Stimulated activated CD8-positive, alpha-beta memory T cell treated with anti-CD3 and anti-CD28 coated beads, Interleukin-2, amount 100 ng/mL, for 48 hours (primary cell): ENCODE data around the gene SLC22A31.

Experiments
- DNase-seq, 2 donors: peaks; one replicate each; pipeline ENCODE4 v3.0.0-alpha.2; 2020; ENCODE audit warnings: low read depth in 2 of 2

Gene SLC22A31

GRCh38 chr16:89164847-89165680 lies 35.3 kb downstream of the SLC22A31 start:
- DNase-seq, result no peak

GRCh38 chr16:89164436-89164835 lies 35.9 kb downstream of the SLC22A31 start:
- no peak for DNase-seq

- no peak for DNase-seq
Observed at GRCh38 chr16:89163297-89163696, 37.0 kb downstream of the SLC22A31 start.

DNA sequence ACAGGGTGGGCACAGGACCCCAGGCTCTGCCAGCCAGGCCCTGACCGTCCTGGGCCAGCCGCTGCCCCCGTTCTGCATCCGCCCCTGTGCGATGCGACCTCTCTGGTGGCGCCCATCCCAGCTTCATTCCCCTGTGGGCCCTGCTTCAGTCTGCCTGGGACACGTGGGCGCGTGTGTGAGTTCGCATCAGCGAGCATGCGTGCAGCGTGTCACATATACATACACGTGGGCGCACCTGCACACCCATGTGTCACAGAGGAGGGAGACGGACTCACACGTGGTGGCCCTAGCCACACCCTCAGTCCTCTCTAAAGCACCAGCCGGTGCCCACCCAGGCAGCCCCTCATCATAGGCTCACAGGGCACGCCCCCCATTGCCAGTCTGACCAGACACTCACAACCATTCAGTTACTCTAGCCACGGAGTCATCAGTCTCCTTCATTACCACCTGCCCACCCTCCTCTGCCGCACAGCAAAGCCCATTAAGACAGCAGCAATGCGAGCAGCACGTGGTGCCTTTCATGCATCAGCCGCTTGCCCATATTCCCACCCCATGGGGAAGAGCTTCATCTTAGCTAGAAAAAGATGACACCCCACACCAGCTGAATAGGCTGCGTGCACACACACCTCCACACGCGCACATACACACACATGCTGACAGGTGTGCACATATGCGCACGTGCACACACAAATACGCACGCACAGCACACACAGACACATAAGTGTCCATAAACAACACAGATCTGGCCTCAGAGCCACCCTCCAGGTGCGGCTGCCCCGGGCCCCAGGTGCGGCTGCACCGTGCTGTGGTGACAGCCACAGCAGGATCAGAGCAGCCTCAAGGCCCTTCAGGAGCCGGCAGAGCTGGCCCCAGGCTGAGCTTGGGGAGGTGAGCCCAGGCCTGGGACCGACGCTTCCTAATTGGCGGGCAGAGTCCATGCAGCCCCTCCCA lies 38.3 kb downstream of the SLC22A31 start:
- no peak for DNase-seq

- DNase-seq, result no peak
Observed at GRCh38 chr16:89160977-89161701, 39.2 kb downstream of the SLC22A31 start.

GRCh38 chr16:89159850-89160354 lies 40.4 kb downstream of the SLC22A31 start:
- no peak for DNase-seq

- DNase-seq, result no peak
Observed at GRCh38 chr16:89159066-89159849, 41.1 kb downstream of the SLC22A31 start.

DNA sequence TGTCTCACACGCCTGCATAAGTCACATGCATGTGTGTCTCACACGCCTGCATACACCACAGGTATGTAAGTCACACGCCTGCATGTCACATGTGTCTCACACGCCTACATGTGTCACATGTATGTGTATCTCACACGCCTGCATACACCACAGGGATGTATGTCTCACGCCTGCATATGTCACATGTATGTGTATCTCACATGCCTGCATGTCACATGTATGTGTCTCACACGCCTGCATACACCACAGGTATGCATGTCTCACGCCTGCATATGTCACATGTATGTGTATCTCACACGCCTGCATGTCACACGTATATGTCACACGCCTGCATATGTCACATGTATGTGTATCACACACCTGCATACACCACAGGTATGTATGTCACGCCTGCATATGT lies 42.6 kb downstream of the SLC22A31 start:
- DNase-seq, result no peak

DNA sequence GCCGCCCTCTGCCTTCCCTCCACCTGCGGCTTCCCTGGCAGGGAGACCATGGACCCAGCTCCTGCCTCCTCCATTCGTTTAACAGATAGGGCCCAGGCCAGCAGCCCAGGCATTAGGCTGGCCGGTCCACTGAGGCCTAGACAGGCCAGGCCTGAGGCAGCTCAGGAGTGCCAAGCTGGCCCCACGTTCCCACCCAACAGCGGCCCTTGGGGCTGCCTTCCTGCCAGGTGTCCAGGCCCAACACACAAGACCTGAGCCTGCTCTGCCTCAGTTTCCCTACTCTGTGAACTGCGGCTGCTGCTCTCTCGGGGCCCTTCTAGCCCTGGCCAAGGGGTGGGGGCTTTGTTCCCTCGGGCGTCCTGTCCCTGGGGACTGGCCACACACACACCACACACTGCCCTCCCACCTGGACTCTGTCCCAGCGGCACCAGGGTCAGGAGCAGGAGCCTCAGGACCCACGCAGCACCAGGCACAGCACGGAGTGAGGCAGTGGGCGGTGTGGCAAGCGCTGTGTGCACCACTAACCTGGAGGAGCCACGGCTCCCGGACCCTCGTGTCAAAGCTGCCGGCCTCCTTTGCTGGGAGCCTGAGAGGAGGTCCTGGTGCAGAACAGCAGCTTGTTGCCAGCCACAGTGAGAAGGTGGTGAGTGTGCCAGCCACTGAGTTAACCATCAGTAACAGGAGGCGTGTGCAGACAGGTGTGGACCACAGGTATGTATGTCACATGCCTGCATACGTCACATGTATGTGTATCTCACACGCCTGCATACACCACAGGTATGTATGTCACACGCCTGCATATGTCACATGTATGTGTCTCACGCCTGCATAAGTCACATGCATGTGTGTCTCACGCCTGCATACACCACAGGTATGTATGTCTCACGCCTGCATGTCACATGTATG lies 43.3 kb downstream of the SLC22A31 start:
- no peak for DNase-seq

GRCh38 chr16:89155851-89156739 lies 44.2 kb downstream of the SLC22A31 start:
- no peak for DNase-seq

GRCh38 chr16:89155184-89155679 lies 45.1 kb downstream of the SLC22A31 start:
- no peak for DNase-seq

DNA sequence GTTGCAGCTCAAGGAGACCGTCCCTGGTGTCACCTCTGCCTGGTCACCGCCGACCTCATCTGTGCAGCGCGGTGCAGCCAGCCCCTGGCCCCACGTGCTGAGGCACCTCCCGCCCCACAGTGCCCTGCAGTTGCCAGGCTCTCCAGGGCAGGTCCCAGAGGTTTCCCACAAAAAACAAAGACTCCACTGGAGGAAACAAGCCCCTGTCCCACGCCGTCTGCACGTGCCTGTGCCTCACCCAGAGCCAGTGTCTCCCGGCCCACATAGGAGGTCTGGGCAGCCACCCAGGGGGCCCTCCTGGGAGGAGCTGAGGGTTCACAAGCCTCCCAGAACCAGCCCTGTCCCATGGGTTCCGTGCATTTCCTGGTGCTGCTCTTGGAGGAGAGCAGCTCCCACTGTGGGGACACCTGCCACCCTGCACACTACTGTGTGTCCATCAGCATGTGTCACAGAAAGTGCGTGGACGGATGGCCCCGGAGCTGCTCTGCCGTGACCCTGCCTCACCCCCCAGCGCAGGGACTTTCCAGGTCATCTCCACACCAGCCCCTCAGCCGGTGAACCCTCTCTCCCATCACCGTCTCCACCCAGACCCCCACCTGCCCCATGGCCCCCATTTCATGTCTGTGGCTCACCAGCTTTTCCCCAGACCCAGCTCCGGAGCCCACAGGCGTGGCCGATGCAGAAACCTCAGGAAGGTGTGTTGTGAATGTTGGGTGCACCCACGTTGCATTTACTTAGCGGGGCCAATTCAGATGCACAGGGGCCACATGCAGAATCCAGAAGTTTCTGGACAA lies 45.8 kb downstream of the SLC22A31 start:
- DNase-seq, result no peak

DNA sequence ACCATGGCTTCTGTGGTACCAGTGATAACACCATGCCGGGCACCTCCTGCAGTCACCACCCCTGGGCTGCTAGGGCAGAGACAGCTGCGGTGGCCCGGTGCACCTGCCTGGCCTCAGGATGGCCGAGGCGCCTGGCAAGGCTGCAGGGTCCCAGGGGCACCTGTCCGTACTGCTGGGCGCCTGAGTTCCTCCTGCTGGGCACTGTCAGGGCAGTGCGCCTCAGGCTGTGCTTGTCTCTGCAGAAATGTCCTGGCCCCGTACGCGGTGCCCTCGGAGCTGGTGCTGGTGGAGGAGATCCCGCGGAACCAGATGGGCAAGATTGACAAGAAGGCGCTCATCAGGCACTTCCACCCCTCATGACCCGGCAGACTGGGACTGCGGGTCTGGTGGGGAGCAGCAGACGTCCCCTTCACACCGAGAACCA lies 46.5 kb downstream of the SLC22A31 start:
- no peak for DNase-seq

GRCh38 chr16:89152831-89153700 lies 47.3 kb downstream of the SLC22A31 start:
- DNase-seq, result no peak

GRCh38 chr16:89150981-89151380 lies 49.4 kb downstream of the SLC22A31 start:
- no peak for DNase-seq

GRCh38 chr16:89150090-89150835 lies 50.1 kb downstream of the SLC22A31 start:
- DNase-seq, result no peak
